DOHH2 (cell line): ENCODE results near the gene KCNQ1.

Experiments
- H3F3A ChIP-seq: fragments of 200-600 bp; sonication (generic), shearing (Covaris generic); 2 replicates; pipeline ENCODE4 v1.6.0; 2016; ENCODE audit warnings: antibody characterized with exemption, mild to moderate bottlenecking; ENCODE audit not compliant: control insufficient read depth, insufficient read depth
- H3K27ac ChIP-seq: fragments of 200-600 bp; sonication (generic); 2 replicates; pipeline ENCODE4 v1.5.1; 2014; ENCODE audit warnings: low read depth, mild to moderate bottlenecking, low read length, moderate library complexity
- H3K27me3 ChIP-seq: fragments of 200-600 bp; sonication (generic); 2 replicates; pipeline ENCODE4 v1.6.1; 2014; ENCODE audit warnings: mild to moderate bottlenecking, low read length, mixed read lengths; ENCODE audit not compliant: control insufficient read depth
- H3K36me3 ChIP-seq: fragments of 200-600 bp; sonication (generic); 2 replicates; pipeline ENCODE4 v1.6.1; 2014; ENCODE audit warnings: mild to moderate bottlenecking, low read length, moderate library complexity, mixed read lengths; ENCODE audit not compliant: control insufficient read depth
- H3K4me1 ChIP-seq: fragments of 200-600 bp; sonication (generic); 2 replicates; pipeline ENCODE4 v1.6.1; 2014; ENCODE audit warnings: mild to moderate bottlenecking, low read length, mixed read lengths; ENCODE audit not compliant: control insufficient read depth
- H3K4me2 ChIP-seq: fragments of 200-600 bp; sonication (generic); 2 replicates; pipeline ENCODE4 v1.6.0; 2014; ENCODE audit warnings: mild to moderate bottlenecking, low read length, moderate library complexity
- H3K4me3 ChIP-seq: fragments of 200-600 bp; sonication (generic); 2 replicates; pipeline ENCODE4 v1.5.1; 2014; ENCODE audit warnings: mild to moderate bottlenecking, low read length, mixed read lengths
- H3K79me2 ChIP-seq: fragments of 200-600 bp; sonication (generic); 2 replicates; pipeline ENCODE4 v1.6.1; 2014; ENCODE audit warnings: mild to moderate bottlenecking, low read length, mixed read lengths; ENCODE audit not compliant: control insufficient read depth
- H3K9me2 ChIP-seq: fragments of 200-600 bp; sonication (generic); replicated peaks from 2 replicates; pipeline ENCODE4 v1.6.1; 2014; ENCODE audit warnings: mild to moderate bottlenecking, low read length, mixed read lengths; ENCODE audit not compliant: control insufficient read depth
- H3K9me3 ChIP-seq: fragments of 200-600 bp; sonication (generic); 2 replicates; pipeline ENCODE4 v1.6.1; 2014; ENCODE audit warnings: antibody characterized with exemption, low read length, mixed read lengths; ENCODE audit not compliant: control insufficient read depth, insufficient read depth
- H4K20me1 ChIP-seq: fragments of 200-600 bp; sonication (generic); 2 replicates; pipeline ENCODE4 v1.6.0; 2014; ENCODE audit warnings: low read depth, mild to moderate bottlenecking, antibody characterized with exemption, low read length, moderate library complexity; ENCODE audit not compliant: control insufficient read depth, insufficient read depth
- CTCF ChIP-seq: fragments of 200-600 bp; sonication (generic); IDR thresholded peaks from one replicate; pipeline ENCODE4 v1.5.1; 2014; ENCODE audit warnings: antibody characterized with exemption, mild to moderate bottlenecking, low read depth, low read length; ENCODE audit not compliant: poor library complexity, severe bottlenecking
- EZH2phosphoT487 ChIP-seq: fragments of 200-600 bp; sonication (generic); IDR thresholded peaks from 2 replicates; pipeline ENCODE4 v1.6.1; 2017; ENCODE audit warnings: borderline replicate concordance, mild to moderate bottlenecking, antibody characterized with exemption, low read length, moderate library complexity, mixed read lengths

KCNQ1 gene

GRCh38 chr11:2655834-2656622 is 211.2 kb downstream of the KCNQ1 start:
- H3K27me3 ChIP-seq, result no peaks in the 10 kb centered on the region
- no peaks in the 10 kb centered on the region for H3F3A ChIP-seq
- no peaks in the 10 kb centered on the region for H3K79me2 ChIP-seq
- TF ChIP-seq EZH2phosphoT487, result no peak
- TF ChIP-seq CTCF, result no peak
- H3K4me3 ChIP-seq, result no peak overlapping the region
- H3K4me2 ChIP-seq, result no peak overlapping the region
- H3K36me3 ChIP-seq, result no peaks in the 10 kb centered on the region
- no peaks in the 10 kb centered on the region for H3K9me2 ChIP-seq
- no peaks in the 10 kb centered on the region for H3K4me1 ChIP-seq
- H3K9me3 ChIP-seq, result peaks cover 8% of the 10 kb centered on the region; the same call in 1 of the 2 replicates
- H4K20me1 ChIP-seq, result no peaks in the 10 kb centered on the region
- no peak overlapping the region for H3K27ac ChIP-seq

GRCh38 chr11:2656859-2657258 is 212.1 kb downstream of the KCNQ1 start:
- Histone ChIP-seq H4K20me1 (no peaks in the 10 kb centered on the region), H3K27ac (no peak overlapping the region), H3K36me3 (no peaks in the 10 kb centered on the region), H3K27me3 (no peaks in the 10 kb centered on the region), H3K4me3 (no peak overlapping the region), H3K79me2 (no peaks in the 10 kb centered on the region), H3F3A (no peaks in the 10 kb centered on the region), H3K9me2 (no peaks in the 10 kb centered on the region), H3K9me3 (peaks cover 8% of the 10 kb centered on the region; the same call in 1 of the 2 replicates), H3K4me1 (no peaks in the 10 kb centered on the region), H3K4me2 (no peak overlapping the region)
- TF ChIP-seq EZH2phosphoT487 (no peak), CTCF (no peak)

- Histone ChIP-seq H3K79me2 (no peaks in the 10 kb centered on the region), H3K4me2 (no peak overlapping the region), H3K27ac (no peak overlapping the region), H3K9me3 (peaks cover 4% of the 10 kb centered on the region; the same call in 1 of the 2 replicates), H3K4me1 (no peaks in the 10 kb centered on the region), H3K27me3 (no peaks in the 10 kb centered on the region), H3F3A (no peaks in the 10 kb centered on the region), H3K4me3 (no peak overlapping the region), H4K20me1 (no peaks in the 10 kb centered on the region), H3K9me2 (no peaks in the 10 kb centered on the region), H3K36me3 (no peaks in the 10 kb centered on the region)
- TF ChIP-seq EZH2phosphoT487 (no peak), CTCF (no peak)
These were observed 213.0 kb downstream of the KCNQ1 start for GRCh38 chr11:2657697-2658284.
